NCI-H1930 (cell line): ENCODE results near the gene NUP93.
"Not testable (repeated sequence)": the region's sequence is repeated elsewhere in the genome, so short reads cannot be mapped to it uniquely, and the experiment has no call there.

Experiments used
- DNase-seq, 2 experiments: peaks; one replicate each; lab custom pipeline; 2025; lab: John Stamatoyannopoulos, UW

Gene NUP93

GRCh38 chr16:56779906-56780305, 50.0 kb downstream of the NUP93 start:
- peak; percentile 41 to 48 for DNase-seq

GRCh38 chr16:56780646-56781045, 50.7 kb downstream of the NUP93 start:
- DNase-seq: no peak

- DNase-seq: no peak
These were observed 51.6 kb downstream of the NUP93 start for GRCh38 chr16:56781528-56781961.

GRCh38 chr16:56783344-56783743, 53.4 kb downstream of the NUP93 start:
- no peak for DNase-seq

- no peak for DNase-seq
These were observed 55.4 kb downstream of the NUP93 start for GRCh38 chr16:56785317-56785716.

- DNase-seq: no peak
These were observed 57.2 kb downstream of the NUP93 start for GRCh38 chr16:56787167-56787566.

GRCh38 chr16:56788435-56788834, 58.5 kb downstream of the NUP93 start:
- DNase-seq: no peak

GRCh38 chr16:56789360-56789759, 59.4 kb downstream of the NUP93 start:
- peak; percentile 25 to 29 for DNase-seq

- DNase-seq: peak; percentile 16 to 39
These were observed 63.0 kb downstream of the NUP93 start for GRCh38 chr16:56792967-56793366.

- no peak for DNase-seq
These were observed 63.6 kb downstream of the NUP93 start for GRCh38 chr16:56793492-56793891.

GRCh38 chr16:56795011-56795410, 65.1 kb downstream of the NUP93 start:
- no peak for DNase-seq

- not testable (repeated sequence) for DNase-seq
These were observed 67.1 kb downstream of the NUP93 start for GRCh38 chr16:56797038-56797437.

- DNase-seq: no peak
These were observed 67.9 kb downstream of the NUP93 start for GRCh38 chr16:56797861-56798260.

- DNase-seq: no peak
These were observed 69.0 kb downstream of the NUP93 start for GRCh38 chr16:56798955-56799354.

GRCh38 chr16:56800355-56800754, 70.4 kb downstream of the NUP93 start:
- no peak for DNase-seq

- no peak for DNase-seq
These were observed 71.8 kb downstream of the NUP93 start for GRCh38 chr16:56801762-56802161.

- no peak for DNase-seq
These were observed 77.2 kb downstream of the NUP93 start for GRCh38 chr16:56807011-56807675.

- DNase-seq: not testable (repeated sequence)
These were observed 77.7 kb downstream of the NUP93 start for GRCh38 chr16:56807676-56808067.

GRCh38 chr16:56810954-56811353, 81.0 kb downstream of the NUP93 start:
- DNase-seq: no peak

- not testable (repeated sequence) for DNase-seq
These were observed 81.7 kb downstream of the NUP93 start for GRCh38 chr16:56811602-56812001.

GRCh38 chr16:56812884-56813283, 83.0 kb downstream of the NUP93 start:
- no peak for DNase-seq

GRCh38 chr16:56814537-56815432, 84.9 kb downstream of the NUP93 start:
- no peak for DNase-seq

- no peak for DNase-seq
These were observed 85.8 kb downstream of the NUP93 start for GRCh38 chr16:56815721-56816120.
